BLaER1 (cell line): ENCODE data around the gene TWIST2.
A peak's percentile ranks its signal among the peaks of the same experiment; 100 is the strongest.

Experiments used
- H3K27ac ChIP-seq: shearing (Covaris generic); formaldehyde crosslinking; 2 replicates; pipeline ENCODE4 v1.8.1; 2022
- H3K27me3 ChIP-seq: shearing (Covaris generic); formaldehyde crosslinking; 2 replicates; pipeline ENCODE4 v1.8.1; 2022
- H3K36me3 ChIP-seq: shearing (Covaris generic); formaldehyde crosslinking; 2 replicates; pipeline ENCODE4 v1.8.1; 2022
- H3K4me1 ChIP-seq: shearing (Covaris generic); formaldehyde crosslinking; 2 replicates; pipeline ENCODE4 v1.8.1; 2022
- H3K4me2 ChIP-seq: shearing (Covaris generic); formaldehyde crosslinking; 2 replicates; pipeline ENCODE4 v1.8.1; 2022
- H3K4me3 ChIP-seq: shearing (Covaris generic); formaldehyde crosslinking; 2 replicates; pipeline ENCODE4 v1.8.1; 2022
- H3K9ac ChIP-seq: shearing (Covaris generic); formaldehyde crosslinking; 2 replicates; pipeline ENCODE4 v1.8.1; 2022
- H3K9me3 ChIP-seq: shearing (Covaris generic); formaldehyde crosslinking; 2 replicates; pipeline ENCODE4 v1.8.1; 2022
- H4K20me1 ChIP-seq: shearing (Covaris generic); formaldehyde crosslinking; 2 replicates; pipeline ENCODE4 v1.8.1; 2022
- Cebpa-rat ChIP-seq: shearing (Covaris generic); IDR thresholded peaks from 2 replicates; pipeline ENCODE4 v1.8.1; 2022

Gene TWIST2

GRCh38 chr2:238942080-238942725, 94.3 kb downstream of the TWIST2 start:
- Histone ChIP-seq H3K4me2 (no peak overlapping the region), H3K9me3 (peaks cover 24% of the 10 kb centered on the region), H3K36me3 (no peaks in the 10 kb centered on the region), H3K9ac (no peak overlapping the region), H3K4me3 (no peak overlapping the region), H3K4me1 (peaks cover 25% of the 10 kb centered on the region), H3K27ac (no peak overlapping the region), H3K27me3 (no peaks in the 10 kb centered on the region), H4K20me1 (peaks cover 5% of the 10 kb centered on the region; the same call in 1 of the 2 replicates)
- TF ChIP-seq Cebpa-rat = no peak

GRCh38 chr2:238942726-238943300, 94.9 kb downstream of the TWIST2 start:
- Histone ChIP-seq H3K36me3 (no peaks in the 10 kb centered on the region), H3K9ac (no peak overlapping the region), H3K27ac (no peak overlapping the region), H3K9me3 (peaks cover 24% of the 10 kb centered on the region), H3K27me3 (no peaks in the 10 kb centered on the region), H3K4me3 (no peak overlapping the region), H3K4me1 (peaks cover 25% of the 10 kb centered on the region), H3K4me2 (no peak overlapping the region), H4K20me1 (peaks cover 11% of the 10 kb centered on the region; the same call in 1 of the 2 replicates)
- no peak for TF ChIP-seq Cebpa-rat

- peaks cover 17% of the 10 kb centered on the region; the same call in 1 of the 2 replicates for H4K20me1 ChIP-seq
- H3K4me3 ChIP-seq = no peak overlapping the region
- H3K9me3 ChIP-seq = peaks cover 24% of the 10 kb centered on the region
- H3K27me3 ChIP-seq = no peaks in the 10 kb centered on the region
- no peak for TF ChIP-seq Cebpa-rat
- no peak overlapping the region for H3K9ac ChIP-seq
- no peaks in the 10 kb centered on the region for H3K36me3 ChIP-seq
- H3K4me1 ChIP-seq = peaks cover 25% of the 10 kb centered on the region
- H3K4me2 ChIP-seq = no peak overlapping the region
- no peak overlapping the region for H3K27ac ChIP-seq
These were observed 95.6 kb downstream of the TWIST2 start for GRCh38 chr2:238943338-238944067.

DNA sequence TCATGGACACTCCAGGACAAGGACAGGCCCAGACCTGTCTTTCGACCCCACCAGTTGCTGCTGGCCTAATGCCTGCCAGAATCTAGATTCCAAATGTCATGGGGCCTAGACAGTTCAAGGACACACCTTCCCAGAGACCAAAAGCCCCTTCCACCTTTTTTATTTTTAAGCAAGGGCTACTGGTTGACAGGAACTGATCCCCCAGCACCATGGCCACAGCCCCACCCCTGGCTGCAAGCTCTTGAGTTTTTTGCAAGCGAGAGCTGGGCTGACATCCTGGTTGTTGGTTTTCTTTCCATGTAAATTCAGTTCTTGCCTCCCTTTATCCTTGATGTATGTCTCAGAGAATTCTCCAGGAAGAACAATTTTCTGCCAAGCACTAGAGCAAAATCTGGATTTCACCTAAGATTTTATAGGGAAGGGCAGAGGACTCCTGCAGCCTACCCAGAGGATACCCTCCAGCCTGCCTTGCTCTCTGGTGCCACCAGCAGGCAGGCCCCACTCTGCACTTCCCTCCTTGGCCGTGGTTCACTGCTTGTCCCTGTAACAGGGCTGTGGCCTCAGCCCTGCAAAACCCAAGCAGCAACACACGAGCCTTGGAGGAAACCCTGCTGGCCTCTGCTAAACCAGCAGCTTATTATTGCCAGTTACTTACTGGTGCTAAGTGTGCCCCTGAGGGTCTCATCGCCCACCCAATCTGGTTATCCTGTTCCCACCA, 97.7 kb downstream of the TWIST2 start:
- Histone ChIP-seq H3K9me3 (peaks cover 24% of the 10 kb centered on the region), H3K9ac (no peak overlapping the region), H3K4me1 (peaks cover 27% of the 10 kb centered on the region), H3K36me3 (no peaks in the 10 kb centered on the region), H3K27ac (no peak overlapping the region), H3K4me3 (no peak overlapping the region), H3K4me2 (no peak overlapping the region), H4K20me1 (peaks cover 25% of the 10 kb centered on the region; the same call in 1 of the 2 replicates), H3K27me3 (peaks cover 5% of the 10 kb centered on the region; the same call in 1 of the 2 replicates)
- no peak for TF ChIP-seq Cebpa-rat

GRCh38 chr2:238946318-238947242, 98.7 kb downstream of the TWIST2 start:
- Histone ChIP-seq H3K36me3 (no peaks in the 10 kb centered on the region), H3K4me1 (peaks cover 27% of the 10 kb centered on the region), H3K27me3 (peaks cover 5% of the 10 kb centered on the region; the same call in 1 of the 2 replicates), H3K4me3 (no peak overlapping the region), H3K27ac (no peak overlapping the region), H3K9ac (no peak overlapping the region), H3K4me2 (peak overlapping the region; percentile 76), H4K20me1 (peaks cover 25% of the 10 kb centered on the region; the same call in 1 of the 2 replicates), H3K9me3 (peaks cover 24% of the 10 kb centered on the region)
- TF ChIP-seq Cebpa-rat = no peak

DNA sequence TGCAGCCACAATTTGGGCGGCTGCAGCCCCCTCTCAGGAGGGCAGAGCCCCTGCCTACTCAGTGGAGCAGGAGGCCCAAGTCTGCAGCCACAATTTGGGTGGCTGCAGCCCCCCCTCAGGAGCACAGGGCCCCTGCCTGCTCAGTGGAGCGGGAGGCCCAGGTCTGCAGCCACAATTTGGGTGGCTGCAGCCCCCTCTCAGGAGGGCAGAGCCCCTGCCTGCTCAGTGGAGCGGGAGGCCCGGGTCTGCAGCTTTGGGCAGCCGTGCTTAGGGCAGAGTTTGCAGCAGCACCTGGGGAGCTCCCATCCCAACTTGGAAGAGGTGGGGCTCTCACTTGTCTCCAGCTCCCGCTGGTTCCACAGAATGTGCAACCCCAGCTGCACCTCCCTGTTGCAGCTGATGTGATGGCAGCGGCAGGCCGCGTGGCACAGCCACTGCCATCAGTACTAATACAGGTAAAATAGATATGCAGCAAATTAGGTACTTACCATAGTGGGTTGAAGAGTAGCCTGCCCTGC, 99.4 kb downstream of the TWIST2 start:
- H4K20me1 ChIP-seq = peaks cover 25% of the 10 kb centered on the region; the same call in 1 of the 2 replicates
- no peak overlapping the region for H3K27ac ChIP-seq
- H3K36me3 ChIP-seq = no peaks in the 10 kb centered on the region
- no peak overlapping the region for H3K4me3 ChIP-seq
- H3K27me3 ChIP-seq = peaks cover 5% of the 10 kb centered on the region; the same call in 1 of the 2 replicates
- peaks cover 27% of the 10 kb centered on the region for H3K4me1 ChIP-seq
- peak overlapping the region; percentile 76 for H3K4me2 ChIP-seq
- no peak for TF ChIP-seq Cebpa-rat
- no peak overlapping the region for H3K9ac ChIP-seq
- H3K9me3 ChIP-seq = peaks cover 24% of the 10 kb centered on the region

DNA sequence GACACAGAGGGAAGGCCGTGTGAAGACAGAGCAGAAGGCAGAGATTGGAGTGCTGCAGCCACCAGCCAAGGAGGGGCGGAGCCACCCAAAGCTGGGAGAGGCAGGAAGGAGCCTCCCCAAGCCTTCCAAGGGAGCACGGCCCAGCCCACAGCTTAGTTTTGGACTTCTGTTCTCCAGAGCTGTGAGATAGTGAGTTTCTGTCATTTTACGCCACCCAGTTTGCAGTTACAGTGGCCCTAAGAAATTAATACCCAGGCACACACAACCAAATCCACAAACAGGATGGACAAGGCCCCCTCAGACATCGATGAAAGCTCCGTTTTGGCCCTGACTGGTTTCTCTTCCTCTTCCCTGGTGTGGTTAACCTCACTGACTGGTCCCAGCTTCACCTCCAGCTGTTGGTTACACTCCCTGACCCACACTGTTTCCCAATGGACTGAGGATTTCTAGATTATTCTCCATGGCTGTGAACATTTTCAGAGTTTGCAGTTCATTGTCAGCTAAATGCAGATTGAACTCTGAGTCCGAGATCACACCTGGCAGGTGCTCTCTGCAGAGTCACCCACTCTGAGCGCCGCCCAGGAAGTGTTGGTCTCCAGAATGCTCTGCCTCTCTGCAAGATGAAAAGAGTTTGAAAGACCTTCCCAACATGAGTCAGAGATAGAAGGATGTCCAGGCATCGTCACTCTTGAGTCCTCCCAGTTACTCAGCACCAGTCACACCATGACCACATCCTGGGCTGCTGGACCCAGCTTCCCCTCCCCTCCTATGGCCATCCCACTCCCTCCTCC, 100.2 kb downstream of the TWIST2 start:
- peaks cover 25% of the 10 kb centered on the region; the same call in 1 of the 2 replicates for H4K20me1 ChIP-seq
- peaks cover 24% of the 10 kb centered on the region for H3K9me3 ChIP-seq
- peaks cover 27% of the 10 kb centered on the region for H3K4me1 ChIP-seq
- peaks cover 5% of the 10 kb centered on the region; the same call in 1 of the 2 replicates for H3K27me3 ChIP-seq
- peak overlapping the region; percentile 76 for H3K4me2 ChIP-seq
- H3K27ac ChIP-seq = no peak overlapping the region
- no peak overlapping the region for H3K9ac ChIP-seq
- no peak for TF ChIP-seq Cebpa-rat
- no peaks in the 10 kb centered on the region for H3K36me3 ChIP-seq
- H3K4me3 ChIP-seq = no peak overlapping the region
